Thoracic aorta (tissue), 2 donors: ENCODE measurements around the gene GSN. TPM values are rescaled to one million over a fixed set of nuclear protein-coding genes. Genes with fewer than 3 reads are reported as not detected.

Source experiments
- ATAC-seq: fragments of 150-250 bp; one replicate; pipeline ENCODE4 v1.8.0; 2017; ENCODE audit warnings: low read depth; ENCODE audit not compliant: insufficient number of reproducible peaks, low FRiP score
- DNase-seq: peaks from one replicate; pipeline ENCODE4 v3.0.0-alpha.2; 2020; ENCODE audit warnings: low spot score
- H3K27ac ChIP-seq, 2 donors: fragments of 200-600 bp; sonication (generic); 1 replicate in 1 of 2; 2 replicates in 1 of 2; pipeline ENCODE4 v1.5.1; 2016; ENCODE audit warnings: mild to moderate bottlenecking in 2 of 2, moderate library complexity in 2 of 2
- H3K27me3 ChIP-seq: fragments of 200-600 bp; sonication (generic); replicated peaks from 2 replicates; pipeline ENCODE4 v1.6.0; 2016; ENCODE audit warnings: mild to moderate bottlenecking; ENCODE audit not compliant: insufficient read depth
- H3K36me3 ChIP-seq: fragments of 200-600 bp; sonication (generic); one replicate; pipeline ENCODE4 v1.5.1; 2016
- H3K4me1 ChIP-seq, 2 donors: fragments of 200-600 bp; sonication (generic); 1 replicate in 1 of 2; 2 replicates in 1 of 2; pipeline versions ENCODE4 v1.5.1 to v1.6.0; 2016; ENCODE audit warnings: low read depth in 2 of 2, mild to moderate bottlenecking in 1 of 2; ENCODE audit not compliant: control insufficient read depth in 1 of 2
- H3K4me3 ChIP-seq: fragments of 200-600 bp; sonication (generic); 2 replicates; pipeline ENCODE4 v1.5.1; 2016; ENCODE audit warnings: mild to moderate bottlenecking
- H3K9me3 ChIP-seq: fragments of 200-600 bp; sonication (generic); 2 replicates; pipeline ENCODE4 v1.5.1; 2016
- CTCF ChIP-seq: fragments of 200-600 bp; sonication (generic); IDR thresholded peaks from one replicate; pipeline ENCODE4 v1.5.1; 2019; ENCODE audit warnings: antibody characterized with exemption
- total RNA-seq, 2 donors: library from RNA; depleted of rRNA; stranded (reverse); fragments of >200 nt; gene quantifications; one replicate each; pipeline versions ENCODE4 v1.1.0 to v1.2.3, GENCODE V29; 2016

GSN gene
- total RNA-seq, 2 donors from 2014 or later: 3,187 to 4,234 TPM

- H3K27ac ChIP-seq: peak overlapping the region; percentile 90 to 99
- peak overlapping the region; percentile 90 for H3K4me3 ChIP-seq
- TF ChIP-seq CTCF: no peak
- DNase-seq: no peak
- H3K4me1 ChIP-seq: peaks cover 67 to 84% of the 10 kb centered on the region in 2 donors
- ATAC-seq: no peak
- no peaks in the 10 kb centered on the region for H3K9me3 ChIP-seq
- no peaks in the 10 kb centered on the region for H3K36me3 ChIP-seq
- H3K27me3 ChIP-seq: no peaks in the 10 kb centered on the region
These were observed 5.3 kb downstream of the GSN start for GRCh38 chr9:121273064-121273775.

- no peak for ATAC-seq
- H3K27me3 ChIP-seq: no peaks in the 10 kb centered on the region
- peak overlapping the region; percentile 90 to 98 for H3K27ac ChIP-seq
- TF ChIP-seq CTCF: no peak
- H3K36me3 ChIP-seq: no peaks in the 10 kb centered on the region
- H3K4me3 ChIP-seq: no peak overlapping the region
- peaks cover 82 to 95% of the 10 kb centered on the region in 2 donors for H3K4me1 ChIP-seq
- no peak for DNase-seq
- no peaks in the 10 kb centered on the region for H3K9me3 ChIP-seq
These were observed 6.9 kb downstream of the GSN start for GRCh38 chr9:121274851-121275250.

GRCh38 chr9:121275781-121276658 is 8.1 kb downstream of the GSN start:
- Histone ChIP-seq H3K27me3 (no peaks in the 10 kb centered on the region), H3K9me3 (no peaks in the 10 kb centered on the region), H3K36me3 (no peaks in the 10 kb centered on the region), H3K4me1 (peaks cover 84 to 95% of the 10 kb centered on the region in 2 donors), H3K4me3 (no peak overlapping the region), H3K27ac (peak overlapping the region; percentile 90 to 98)
- DNase-seq: no peak
- no peak for TF ChIP-seq CTCF
- ATAC-seq: no peak

- H3K4me3 ChIP-seq: no peak overlapping the region
- no peaks in the 10 kb centered on the region for H3K36me3 ChIP-seq
- peaks cover 88 to 95% of the 10 kb centered on the region in 2 donors for H3K4me1 ChIP-seq
- TF ChIP-seq CTCF: no peak
- no peaks in the 10 kb centered on the region for H3K9me3 ChIP-seq
- no peak for DNase-seq
- H3K27ac ChIP-seq: peak overlapping the region; percentile 90 to 98
- ATAC-seq: no peak
- H3K27me3 ChIP-seq: no peaks in the 10 kb centered on the region
These were observed 9.1 kb downstream of the GSN start for GRCh38 chr9:121277026-121277425.

- H3K4me3 ChIP-seq: peak overlapping the region; percentile 19
- peak overlapping the region; percentile 90 to 98 for H3K27ac ChIP-seq
- no peak for TF ChIP-seq CTCF
- H3K36me3 ChIP-seq: no peaks in the 10 kb centered on the region
- peaks cover 90 to 95% of the 10 kb centered on the region in 2 donors for H3K4me1 ChIP-seq
- no peaks in the 10 kb centered on the region for H3K27me3 ChIP-seq
- no peak for ATAC-seq
- no peaks in the 10 kb centered on the region for H3K9me3 ChIP-seq
- DNase-seq: no peak
These were observed 9.7 kb downstream of the GSN start for GRCh38 chr9:121277518-121278295.
